ENCODE data around the gene PERM1. TPM values are rescaled to one million over a fixed set of nuclear protein-coding genes. Genes with fewer than 3 reads are reported as not detected.
A peak's percentile ranks its signal among the peaks of the same experiment; 100 is the strongest.
"Not testable (repeated sequence)": the region's sequence is repeated elsewhere in the genome, so short reads cannot be mapped to it uniquely, and the experiment has no call there.

PERM1 gene
- total RNA-seq, 1 donor from 2014 or later, result 170 TPM

DNA sequence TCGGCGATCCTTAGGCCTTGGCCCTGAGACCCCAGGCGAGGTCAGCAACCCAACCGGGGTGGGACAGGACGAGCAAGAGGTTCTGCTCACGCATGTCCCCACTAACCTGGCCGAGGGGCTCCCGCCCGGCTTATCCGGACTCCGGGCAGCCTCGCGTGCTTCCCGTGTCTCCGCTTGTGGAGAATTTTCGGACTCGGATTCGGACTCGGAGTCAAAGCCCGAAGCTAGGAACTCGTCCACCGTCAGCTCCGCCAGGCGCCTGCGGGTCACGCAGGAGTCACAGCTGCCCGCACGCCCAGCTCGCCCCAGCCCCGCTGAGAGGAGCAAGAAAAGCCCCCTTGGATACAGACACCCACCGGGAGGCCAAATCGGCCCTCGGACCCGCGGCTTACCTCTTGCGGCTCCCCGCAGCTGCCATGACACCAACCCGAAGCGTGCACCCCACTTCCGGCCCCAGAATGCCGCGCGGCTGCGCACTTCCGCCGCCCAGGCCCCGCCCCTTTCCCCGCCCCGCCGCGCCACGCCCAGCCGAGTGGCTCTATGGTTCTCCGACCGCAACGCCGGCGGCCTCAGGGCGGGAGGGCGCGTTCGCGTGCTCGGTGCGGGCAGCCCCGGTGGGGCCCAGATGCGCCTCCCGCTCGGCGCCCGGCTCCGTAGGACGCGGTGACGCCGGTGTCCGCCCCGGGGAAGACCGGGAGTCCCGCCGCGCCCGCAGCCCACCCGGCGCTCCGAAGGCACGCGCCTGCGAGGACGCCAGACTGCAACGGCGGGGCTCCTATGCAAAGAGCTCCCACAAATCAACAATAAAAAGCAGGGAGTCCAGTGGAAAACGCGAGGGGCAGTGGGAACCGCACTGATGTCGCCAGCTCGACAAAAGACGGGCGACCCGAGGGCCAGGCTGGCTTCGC, 22.8 kb downstream of the PERM1 start, which contains the start of gene NOC2L:
TSS of gene NOC2L (minus strand) at position 434 of the 908 bp plus-strand sequence. CDS start at position 418, 16 bp downstream.
- peak; percentile 96 for DNase-seq
- peak; percentile 96 for ATAC-seq (ENCODE audit: poor library complexity)
- intact Hi-C loops (cut with DNase I), result no loop called here

DNA sequence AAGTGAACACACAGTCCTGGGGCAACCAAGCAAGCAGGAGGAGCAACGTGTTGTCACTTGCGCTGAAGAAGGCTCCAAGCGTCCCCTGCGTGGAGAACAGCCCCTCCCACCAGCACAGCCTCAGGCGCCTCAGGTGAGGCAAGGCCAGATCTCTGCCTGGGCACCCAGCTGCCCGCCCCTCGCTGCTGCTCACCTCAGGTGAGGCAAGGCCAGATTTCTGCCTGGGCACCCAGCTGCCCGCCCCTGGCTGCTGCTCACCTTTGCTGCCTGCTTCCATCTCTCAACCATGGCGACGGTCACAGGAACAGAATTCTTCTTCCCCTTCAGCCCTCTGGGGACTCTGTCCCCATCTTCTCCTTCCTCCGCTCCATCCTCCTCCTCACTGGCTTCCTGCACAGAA, 25.3 kb downstream of the PERM1 start:
- intact Hi-C loops (cut with DNase I), result no loop called here
- DNase-seq (no peak), ATAC-seq (ENCODE audit: poor library complexity) (no peak)

DNA sequence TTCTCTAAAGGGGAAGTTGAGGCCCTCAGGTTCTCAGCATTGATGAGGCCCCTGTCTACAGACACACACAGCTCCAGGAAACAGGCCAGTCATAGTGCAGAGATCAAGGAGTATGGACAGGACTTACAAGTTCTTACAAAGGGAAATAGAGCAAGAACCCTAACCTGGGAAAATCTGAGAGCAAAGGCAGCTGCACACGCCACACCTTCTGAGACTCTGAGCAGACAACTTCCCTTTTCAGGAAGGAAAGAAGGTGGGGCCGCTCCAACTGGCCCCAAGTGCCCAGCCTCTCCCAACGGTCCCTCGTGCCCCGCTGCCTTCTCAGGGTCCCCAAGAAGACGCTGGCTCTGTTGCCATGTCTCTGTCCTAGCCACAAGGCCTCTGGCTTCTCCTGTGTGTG, 26.4 kb downstream of the PERM1 start:
- ATAC-seq (ENCODE audit: poor library complexity), result no peak
- intact Hi-C loops (cut with DNase I), result no loop called here

DNA sequence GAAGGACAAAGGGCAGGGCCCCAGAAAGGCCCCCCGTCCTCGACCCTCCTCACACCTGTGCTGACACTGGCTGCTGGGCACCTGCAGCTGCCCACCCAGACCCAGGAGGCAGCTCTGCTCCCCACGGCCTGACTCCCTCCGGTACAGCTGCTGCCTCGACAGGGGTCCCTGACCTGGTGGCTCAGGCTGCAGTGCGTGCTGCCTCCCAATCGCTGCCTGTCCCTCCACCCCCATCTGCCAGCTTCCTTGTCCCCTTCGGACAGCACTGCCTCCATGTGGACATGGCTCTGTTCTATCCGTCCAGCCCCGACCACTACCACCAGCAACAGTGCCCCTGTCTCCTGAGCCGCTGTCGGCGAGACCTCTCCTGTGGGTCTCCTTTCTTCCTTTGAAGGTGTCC, 27.0 kb downstream of the PERM1 start:
- intact Hi-C loops (cut with DNase I), result no loop called here
- ATAC-seq (ENCODE audit: poor library complexity) (no peak), DNase-seq (no peak)

More for the DNA sequence above, 26.4 kb downstream of the PERM1 start:
- no peak for DNase-seq

DNA sequence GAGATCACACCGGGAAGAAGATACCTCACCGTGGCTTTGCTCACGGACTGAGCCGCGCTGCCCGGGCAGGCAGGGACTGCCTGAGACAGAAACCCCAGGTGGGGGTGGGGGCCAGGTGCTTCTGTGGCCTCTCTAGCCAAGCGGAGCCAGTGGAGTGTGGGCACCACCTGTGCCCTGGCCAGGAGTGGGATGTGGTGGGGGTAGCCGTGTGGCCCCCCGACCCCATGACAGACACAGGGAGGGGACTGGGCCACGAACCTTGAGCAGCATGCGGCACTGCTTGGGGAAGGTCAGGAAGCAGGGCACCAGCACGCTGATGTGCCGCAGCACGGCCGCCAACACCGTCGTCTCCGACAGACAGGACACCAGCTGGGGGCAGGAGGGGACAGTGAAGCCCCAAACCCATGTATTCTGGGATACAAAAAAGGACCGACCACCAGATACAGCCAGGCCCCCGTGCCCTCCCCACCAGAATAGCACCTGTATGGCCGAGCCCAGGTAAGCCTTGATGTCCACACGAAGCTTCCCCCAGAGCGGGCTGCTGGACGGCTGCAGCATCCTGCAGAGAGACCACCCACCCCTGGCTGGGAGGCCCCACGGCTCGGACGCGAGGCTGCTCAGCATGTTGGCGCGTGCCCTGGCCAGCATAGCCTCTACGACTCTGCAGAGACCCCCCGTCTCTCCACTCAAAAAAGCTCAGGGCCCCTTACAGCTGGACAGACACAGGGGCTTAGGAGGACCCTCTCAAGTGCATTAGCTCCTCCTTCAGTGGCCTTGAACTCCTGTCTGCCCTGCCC, 28.2 kb downstream of the PERM1 start:
- no peak for DNase-seq
- ATAC-seq (ENCODE audit: poor library complexity), result no peak
- intact Hi-C loops (cut with DNase I), result no loop called here

DNA sequence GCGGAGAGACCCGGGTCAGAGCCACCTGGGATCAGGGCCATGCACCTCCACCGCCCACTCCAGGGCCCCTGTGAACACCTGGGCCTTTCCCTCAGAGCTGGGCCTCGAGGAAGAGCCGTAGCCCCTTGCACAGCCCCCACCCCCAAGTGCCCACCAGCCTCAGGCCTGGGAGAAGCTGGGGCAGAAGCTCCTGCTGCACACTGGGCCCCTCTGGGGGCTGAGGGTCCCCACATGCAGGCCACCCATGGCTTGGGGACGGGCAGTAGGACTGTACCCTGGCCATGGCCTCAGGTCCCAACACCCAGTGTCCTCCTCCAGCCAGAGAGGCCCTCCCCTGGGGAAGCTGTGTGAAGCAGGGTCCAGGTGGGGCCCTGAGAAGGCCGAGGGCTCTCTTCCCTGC, 29.3 kb downstream of the PERM1 start:
- intact Hi-C loops (cut with DNase I), result no loop called here
- DNase-seq, result no peak
- ATAC-seq (ENCODE audit: poor library complexity), result no peak

DNA sequence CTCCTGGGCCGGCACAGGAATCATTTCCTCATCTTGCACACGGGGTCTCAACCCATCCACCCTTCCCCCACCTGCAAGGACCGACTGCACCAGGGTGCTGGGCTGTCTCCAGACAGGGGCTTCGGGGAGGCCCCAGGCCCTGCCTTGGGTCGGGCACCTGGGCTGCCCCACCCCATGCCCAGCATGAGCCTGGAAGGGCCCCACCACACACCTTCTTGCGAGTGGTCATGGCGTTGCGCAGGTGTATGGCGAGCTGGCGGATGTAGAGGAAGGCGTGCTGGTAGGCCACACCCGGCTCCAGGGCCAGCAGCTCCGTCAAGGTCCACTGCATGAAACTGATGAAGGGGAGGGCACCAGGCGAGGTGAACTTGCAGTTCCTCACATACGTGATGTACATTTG, 29.7 kb downstream of the PERM1 start:
- ATAC-seq (ENCODE audit: poor library complexity) (no peak), DNase-seq (no peak)
- intact Hi-C loops (cut with DNase I), result no loop called here

DNA sequence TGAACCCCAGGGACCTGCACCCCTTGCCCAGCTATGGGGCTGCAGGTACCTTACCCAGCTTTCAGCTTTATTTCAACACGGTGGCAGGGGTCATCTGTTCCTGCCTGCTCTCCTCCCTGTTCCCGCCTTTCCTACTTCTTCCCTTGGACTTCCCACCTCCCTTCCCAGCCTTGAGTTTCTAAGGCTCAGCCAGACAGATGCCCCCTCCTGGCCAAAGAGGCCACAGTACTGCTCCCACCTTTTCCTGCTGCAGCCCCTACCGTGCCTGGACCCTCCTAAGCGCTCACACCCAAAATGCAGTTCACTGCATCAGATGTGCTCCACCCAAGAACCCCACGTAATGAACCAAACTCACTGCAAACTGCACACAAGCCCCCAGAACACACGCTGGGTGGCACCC, 30.5 kb downstream of the PERM1 start:
- no peak for ATAC-seq (ENCODE audit: poor library complexity)
- intact Hi-C loops (cut with DNase I), result no loop called here

DNA sequence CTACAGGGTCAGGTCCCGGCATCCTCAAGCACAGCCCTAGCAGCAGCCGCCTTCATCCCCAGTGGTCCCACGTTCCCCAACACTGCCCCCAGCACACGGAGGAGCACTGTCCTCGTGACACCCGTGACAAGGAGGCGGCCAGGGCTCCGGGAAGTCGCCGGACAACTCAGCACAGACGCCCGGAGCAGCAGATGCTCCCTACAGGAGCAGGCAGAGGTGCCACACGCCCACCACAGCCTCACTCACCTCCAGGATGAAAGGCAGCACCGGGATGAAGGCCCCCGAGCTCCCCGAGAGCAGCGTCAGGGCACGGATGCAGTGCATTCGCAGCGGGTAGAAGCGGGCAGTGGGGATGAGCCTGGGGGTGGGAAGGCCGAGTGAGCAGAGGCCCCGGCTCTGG, 31.0 kb downstream of the PERM1 start:
- ATAC-seq (ENCODE audit: poor library complexity) (no peak), DNase-seq (no peak)
- intact Hi-C loops (cut with DNase I), result no loop called here

More for the DNA sequence above, 30.5 kb downstream of the PERM1 start:
- no peak for DNase-seq

DNA sequence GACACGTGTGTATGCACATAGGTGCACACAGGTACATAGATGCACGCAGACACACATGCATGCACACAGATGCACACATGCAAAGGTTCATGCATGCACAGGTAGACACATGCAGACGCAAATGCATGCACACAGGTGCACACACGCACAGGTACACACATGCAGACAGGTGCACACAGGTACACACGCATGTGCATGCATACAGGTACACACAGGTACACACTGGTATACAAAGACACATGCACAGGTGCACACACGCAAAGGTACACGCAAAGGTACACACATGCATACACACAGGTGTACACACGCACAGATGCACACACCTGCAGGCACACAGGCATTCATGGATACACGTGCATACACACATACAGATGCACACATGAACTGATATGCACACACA, 31.6 kb downstream of the PERM1 start:
- DNase-seq, result no peak
- intact Hi-C loops (cut with DNase I), result no loop called here
- ATAC-seq (ENCODE audit: poor library complexity), result no peak

DNA sequence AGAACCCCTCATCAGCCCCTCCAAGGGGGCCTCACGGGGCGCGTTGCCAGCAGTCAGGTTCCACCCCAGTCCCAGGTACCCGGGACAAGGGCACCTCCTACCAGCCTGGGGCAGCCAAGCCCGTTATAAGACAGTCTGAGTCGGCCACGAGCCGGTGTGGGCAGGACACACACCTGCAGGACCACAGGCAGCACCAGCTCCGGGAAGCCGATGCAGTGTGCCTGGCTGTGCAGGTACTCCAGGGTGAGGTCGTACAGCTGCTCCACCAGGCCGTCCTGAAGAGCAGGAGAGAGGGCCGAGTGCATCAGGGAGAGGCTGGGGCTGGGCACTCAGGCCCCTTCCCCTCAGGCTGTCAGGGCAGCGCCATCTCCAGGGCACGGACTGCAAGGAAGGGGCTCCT, 33.9 kb downstream of the PERM1 start:
- intact Hi-C loops (cut with DNase I), result no loop called here
- no peak for DNase-seq
- no peak for ATAC-seq (ENCODE audit: poor library complexity)

DNA sequence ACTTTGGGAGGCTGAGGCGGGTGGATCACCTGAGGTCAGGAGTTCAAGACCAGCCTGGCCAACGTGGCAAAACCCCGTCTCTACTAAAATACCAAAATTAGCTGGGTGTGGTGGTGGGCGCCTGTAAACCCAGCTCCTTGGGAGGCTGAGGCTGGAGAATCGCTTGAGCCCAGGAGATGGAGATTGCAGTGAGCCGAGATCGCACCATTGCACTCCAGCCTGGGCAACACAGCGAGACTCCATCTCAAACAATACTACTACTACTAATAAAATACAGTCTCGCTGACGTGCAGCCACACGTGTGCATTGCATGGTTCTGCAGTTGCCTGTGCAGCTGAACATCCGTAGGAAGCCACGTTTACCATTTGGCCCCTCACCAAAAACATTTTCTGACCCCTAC, 35.1 kb downstream of the PERM1 start:
- ATAC-seq (ENCODE audit: poor library complexity); DNase-seq; intact Hi-C loops (cut with DNase I): not testable (repeated sequence)

DNA sequence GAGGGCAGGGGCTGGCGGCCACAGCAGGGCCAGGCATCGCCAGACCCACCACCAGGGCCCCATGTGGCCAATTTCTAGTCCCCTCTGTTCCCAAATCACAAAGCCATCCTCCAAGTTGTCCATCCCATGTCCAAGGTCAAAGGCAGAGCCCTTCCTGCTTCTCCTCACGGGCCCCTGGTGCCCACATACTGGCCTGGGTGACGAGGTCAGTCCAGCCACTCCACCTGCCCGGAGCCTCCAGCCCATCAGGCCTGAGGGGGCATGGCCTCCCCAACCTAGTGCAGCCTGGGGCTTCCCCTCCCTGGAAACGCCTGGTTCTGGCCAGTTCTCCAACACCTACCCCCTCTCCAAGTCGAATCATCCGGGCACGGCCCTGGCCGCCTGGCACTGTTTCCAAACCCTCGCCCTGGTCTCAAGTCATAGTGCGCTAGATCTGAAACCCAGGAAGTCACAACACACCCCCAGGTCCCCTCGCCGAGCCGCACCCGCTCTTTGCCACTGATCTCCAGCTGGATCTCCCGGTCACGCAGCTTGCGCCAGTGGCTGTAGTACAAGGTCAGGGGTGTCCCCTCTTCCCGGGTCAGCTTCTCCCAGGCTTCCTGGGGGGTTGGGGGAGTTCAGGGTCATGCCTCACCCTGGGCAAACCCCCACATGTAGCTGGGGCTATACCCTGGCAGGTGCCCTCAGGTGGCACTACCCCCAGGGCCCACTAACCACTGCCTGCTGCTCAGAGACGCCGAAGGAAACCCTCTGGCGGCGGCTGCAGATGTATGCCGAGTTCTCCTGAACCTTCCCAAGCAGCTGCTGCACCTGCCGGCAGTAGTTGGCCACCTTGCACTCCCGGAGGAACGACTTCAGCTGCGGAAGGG, 36.0 kb downstream of the PERM1 start:
- ATAC-seq (ENCODE audit: poor library complexity) (no peak), DNase-seq (no peak)
- intact Hi-C loops (cut with DNase I), result no loop called here

DNA sequence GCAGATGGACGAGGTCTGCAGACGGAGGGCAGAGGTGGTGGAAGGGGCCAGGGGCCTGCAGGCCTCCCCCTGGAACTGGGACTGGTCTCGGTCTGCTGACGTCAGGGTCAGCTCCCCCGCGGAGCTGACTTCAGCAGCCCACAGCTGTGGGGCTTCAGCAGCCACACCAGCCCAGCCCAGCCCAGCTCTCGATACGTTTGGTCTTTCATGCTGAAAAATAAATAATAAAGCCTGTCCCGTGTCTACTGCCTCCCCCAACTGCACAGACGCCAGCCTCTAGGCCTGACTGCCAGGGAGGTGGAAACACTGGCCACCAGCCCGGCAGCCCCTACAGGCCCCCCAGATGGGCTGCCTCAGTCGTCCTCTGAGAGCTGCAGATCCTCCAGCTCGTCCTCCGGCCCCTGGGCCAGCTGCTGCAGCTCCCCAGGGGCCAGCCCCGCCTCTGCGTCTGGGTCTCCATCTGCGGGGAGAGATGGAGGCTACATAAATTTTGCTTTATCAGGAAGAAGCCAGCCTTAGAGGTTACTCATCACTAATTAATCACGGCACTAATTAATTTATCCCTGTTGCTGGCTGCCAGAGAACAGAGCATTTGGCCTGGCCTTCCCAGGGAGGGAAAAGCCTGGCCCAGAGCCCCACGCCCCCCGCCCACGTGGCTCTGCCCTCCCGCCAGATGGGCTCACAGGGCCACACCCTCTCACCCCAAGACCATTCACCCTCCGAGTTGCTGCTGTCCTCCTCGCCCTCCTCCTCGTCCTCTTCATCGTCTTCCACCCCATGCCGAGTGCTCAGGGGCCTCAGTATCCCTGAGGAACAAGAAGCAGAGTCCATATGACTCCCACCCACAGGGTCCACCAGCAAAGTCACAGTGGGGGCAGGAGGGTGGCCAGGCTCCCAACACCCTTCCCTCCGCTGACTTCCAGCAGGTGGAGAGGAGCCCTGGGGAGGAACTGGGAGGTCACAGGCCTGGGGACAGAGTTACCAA, 37.3 kb downstream of the PERM1 start:
- peak; percentile 73 for DNase-seq
- intact Hi-C loops (cut with DNase I), result no loop called here
- peak; percentile 23 for ATAC-seq (ENCODE audit: poor library complexity)

DNA sequence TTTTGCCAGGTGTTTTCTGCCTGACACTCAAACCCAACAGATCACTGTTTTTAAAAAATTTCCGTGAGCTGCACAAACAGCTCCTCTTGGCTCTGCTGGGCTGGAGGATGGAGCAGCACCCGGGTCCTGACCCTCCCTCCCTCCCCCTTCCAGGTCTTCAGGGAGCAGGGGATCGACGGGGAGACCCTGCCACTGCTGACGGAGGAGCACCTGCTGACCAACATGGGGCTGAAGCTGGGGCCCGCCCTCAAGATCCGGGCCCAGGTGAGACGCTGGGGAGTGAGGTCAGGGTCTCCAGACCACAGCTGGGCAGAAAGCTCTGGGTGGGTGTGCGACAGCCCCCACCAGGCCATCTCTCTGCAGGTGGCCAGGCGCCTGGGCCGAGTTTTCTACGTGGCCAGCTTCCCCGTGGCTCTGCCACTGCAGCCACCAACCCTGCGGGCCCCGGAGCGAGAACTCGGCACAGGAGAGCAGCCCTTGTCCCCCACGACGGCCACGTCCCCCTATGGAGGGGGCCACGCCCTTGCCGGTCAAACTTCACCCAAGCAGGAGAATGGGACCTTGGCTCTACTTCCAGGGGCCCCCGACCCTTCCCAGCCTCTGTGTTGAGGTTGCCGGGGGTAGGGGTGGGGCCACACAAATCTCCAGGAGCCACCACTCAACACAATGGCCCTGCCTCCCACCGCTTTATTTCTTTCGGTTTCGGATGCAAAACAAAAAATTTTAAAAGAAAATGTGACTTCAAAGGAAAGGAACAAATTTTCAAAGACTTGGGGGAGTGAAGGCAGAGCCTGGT, 38.1 kb downstream of the PERM1 start:
- intact Hi-C loops (cut with DNase I), result no loop called here
- ATAC-seq (ENCODE audit: poor library complexity) (no peak), DNase-seq (no peak)

DNA sequence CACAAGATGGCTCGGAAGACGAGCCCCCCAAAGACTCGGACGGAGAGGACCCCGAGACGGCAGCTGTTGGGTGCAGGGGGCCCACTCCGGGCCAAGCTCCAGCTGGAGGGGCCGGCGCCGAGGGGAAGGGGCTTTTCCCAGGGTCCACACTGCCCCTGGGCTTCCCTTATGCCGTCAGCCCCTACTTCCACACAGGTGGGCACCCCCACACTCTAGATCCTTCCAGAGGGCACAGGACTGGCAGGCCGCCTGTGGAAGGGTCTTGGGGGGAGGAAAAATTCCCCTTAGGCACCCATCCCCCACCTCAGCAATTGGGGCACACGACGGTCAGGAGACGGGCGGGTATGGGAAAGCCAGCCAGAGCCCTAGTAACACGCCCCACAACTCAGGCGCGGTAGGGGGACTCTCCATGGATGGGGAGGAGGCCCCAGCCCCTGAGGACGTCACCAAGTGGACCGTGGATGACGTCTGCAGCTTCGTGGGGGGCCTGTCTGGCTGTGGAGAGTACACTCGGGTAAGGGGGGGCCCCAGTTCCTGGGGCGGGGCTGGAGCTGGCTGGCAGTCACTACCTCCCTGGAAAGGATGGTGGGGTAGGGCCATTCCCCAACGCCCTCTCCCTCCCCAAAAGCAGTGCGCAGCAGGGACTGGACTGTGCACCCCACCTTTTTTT, 38.9 kb downstream of the PERM1 start:
- intact Hi-C loops (cut with DNase I), result no loop called here
- ATAC-seq (ENCODE audit: poor library complexity) (peak; percentile 14), DNase-seq (peak; percentile 73)
